T-helper 1 cell treated with Interleukin-12 subunit alpha and Interleukin-12 subunit beta and Interleukin-4 antibody, amounts not matched to agents 30 μg/mL and 1 μg/mL, for 36 hours (primary cell): ENCODE data around the gene RGL3.
"Not testable (repeated sequence)": the region's sequence is repeated elsewhere in the genome, so short reads cannot be mapped to it uniquely, and the experiment has no call there.

Source experiments
- H3K27ac Mint-ChIP-seq: one replicate; pipeline ENCODE4 v1.8.0; 2021; ENCODE audit warnings: mild to moderate bottlenecking, mixed read lengths
- H3K27me3 Mint-ChIP-seq: one replicate; pipeline ENCODE4 v1.8.0; 2021; ENCODE audit warnings: low read depth, mixed read lengths
- H3K36me3 Mint-ChIP-seq: one replicate; pipeline ENCODE4 v1.8.0; 2021; ENCODE audit warnings: low read depth, mixed read lengths
- H3K4me1 Mint-ChIP-seq: one replicate; pipeline ENCODE4 v1.8.0; 2021; ENCODE audit warnings: low read depth, mixed read lengths
- H3K4me3 Mint-ChIP-seq: one replicate; pipeline ENCODE4 v1.8.0; 2021; ENCODE audit warnings: mild to moderate bottlenecking, moderate library complexity, mixed read lengths
- H3K9me3 Mint-ChIP-seq: one replicate; pipeline ENCODE4 v1.8.0; 2021; ENCODE audit warnings: mixed read lengths

Gene RGL3

GRCh38 chr19:11390359-11390758 lies 28.8 kb downstream of the RGL3 start:
- Mint-ChIP-seq H3K4me3 (no peak overlapping the region), H3K4me1 (peaks cover 5% of the 10 kb centered on the region), H3K36me3 (no peaks in the 10 kb centered on the region), H3K27ac (no peak overlapping the region), H3K27me3 (peaks cover 14% of the 10 kb centered on the region), H3K9me3 (peaks cover 3% of the 10 kb centered on the region)

GRCh38 chr19:11387162-11388034 lies 31.7 kb downstream of the RGL3 start:
- Mint-ChIP-seq H3K4me1 (peaks cover 5% of the 10 kb centered on the region), H3K4me3 (no peak overlapping the region), H3K27ac (no peak overlapping the region), H3K36me3 (no peaks in the 10 kb centered on the region), H3K27me3 (peaks cover 18% of the 10 kb centered on the region), H3K9me3 (peaks cover 3% of the 10 kb centered on the region)

GRCh38 chr19:11384778-11385129 lies 34.4 kb downstream of the RGL3 start:
- no peak overlapping the region for H3K4me3 Mint-ChIP-seq
- no peak overlapping the region for H3K27ac Mint-ChIP-seq
- peaks cover 20% of the 10 kb centered on the region for H3K4me1 Mint-ChIP-seq
- peaks cover 3% of the 10 kb centered on the region for H3K36me3 Mint-ChIP-seq
- H3K9me3 Mint-ChIP-seq, result no peaks in the 10 kb centered on the region
- peaks cover 26% of the 10 kb centered on the region for H3K27me3 Mint-ChIP-seq

GRCh38 chr19:11383706-11384048 lies 35.4 kb downstream of the RGL3 start:
- H3K36me3 Mint-ChIP-seq, result peaks cover 4% of the 10 kb centered on the region
- H3K27ac Mint-ChIP-seq, result no peak overlapping the region
- H3K9me3 Mint-ChIP-seq, result no peaks in the 10 kb centered on the region
- H3K4me1 Mint-ChIP-seq, result peaks cover 21% of the 10 kb centered on the region
- no peak overlapping the region for H3K4me3 Mint-ChIP-seq
- H3K27me3 Mint-ChIP-seq, result peaks cover 26% of the 10 kb centered on the region

- Mint-ChIP-seq H3K4me3 (peak overlapping the region; percentile 60), H3K27me3 (peaks cover 26% of the 10 kb centered on the region), H3K36me3 (peaks cover 6% of the 10 kb centered on the region), H3K27ac (peak overlapping the region; percentile 62), H3K4me1 (peaks cover 22% of the 10 kb centered on the region), H3K9me3 (no peaks in the 10 kb centered on the region)
Measured at GRCh38 chr19:11382898-11383705, 36.0 kb downstream of the RGL3 start.

- Mint-ChIP-seq H3K27ac (peak overlapping the region; percentile 100), H3K9me3 (peaks cover 3% of the 10 kb centered on the region), H3K36me3 (peaks cover 12% of the 10 kb centered on the region), H3K4me1 (peaks cover 33% of the 10 kb centered on the region), H3K4me3 (peak overlapping the region; percentile 96), H3K27me3 (peaks cover 26% of the 10 kb centered on the region)
Measured at GRCh38 chr19:11380653-11381537, 38.2 kb downstream of the RGL3 start.

- H3K4me1 Mint-ChIP-seq, result peaks cover 37% of the 10 kb centered on the region
- peak overlapping the region; percentile 100 for H3K27ac Mint-ChIP-seq
- peaks cover 22% of the 10 kb centered on the region for H3K27me3 Mint-ChIP-seq
- H3K36me3 Mint-ChIP-seq, result peaks cover 12% of the 10 kb centered on the region
- peaks cover 3% of the 10 kb centered on the region for H3K9me3 Mint-ChIP-seq
- peak overlapping the region; percentile 96 for H3K4me3 Mint-ChIP-seq
Measured at GRCh38 chr19:11379857-11380350, 39.2 kb downstream of the RGL3 start.

GRCh38 chr19:11379269-11379845 lies 39.8 kb downstream of the RGL3 start:
- not testable (repeated sequence) for H3K4me3 Mint-ChIP-seq, H3K9me3 Mint-ChIP-seq, H3K27ac Mint-ChIP-seq
- peaks cover 17% of the 10 kb centered on the region for H3K27me3 Mint-ChIP-seq
- H3K36me3 Mint-ChIP-seq, result peaks cover 12% of the 10 kb centered on the region
- peaks cover 37% of the 10 kb centered on the region for H3K4me1 Mint-ChIP-seq

- Mint-ChIP-seq H3K4me1 (peaks cover 37% of the 10 kb centered on the region), H3K27me3 (peaks cover 15% of the 10 kb centered on the region), H3K4me3 (no peak overlapping the region), H3K36me3 (peaks cover 12% of the 10 kb centered on the region), H3K27ac (no peak overlapping the region), H3K9me3 (peaks cover 3% of the 10 kb centered on the region)
Measured at GRCh38 chr19:11378319-11379189, 40.6 kb downstream of the RGL3 start.

GRCh38 chr19:11377756-11378155 lies 41.4 kb downstream of the RGL3 start:
- Mint-ChIP-seq H3K27ac (no peak overlapping the region), H3K4me3 (no peak overlapping the region), H3K9me3 (peaks cover 3% of the 10 kb centered on the region), H3K27me3 (peaks cover 11% of the 10 kb centered on the region), H3K36me3 (peaks cover 12% of the 10 kb centered on the region), H3K4me1 (peaks cover 39% of the 10 kb centered on the region)

GRCh38 chr19:11377237-11377636 lies 41.9 kb downstream of the RGL3 start:
- Mint-ChIP-seq H3K27me3 (peaks cover 8% of the 10 kb centered on the region), H3K4me3 (peak overlapping the region; percentile 67), H3K4me1 (peaks cover 36% of the 10 kb centered on the region), H3K36me3 (peaks cover 12% of the 10 kb centered on the region), H3K9me3 (peaks cover 3% of the 10 kb centered on the region), H3K27ac (peak overlapping the region; percentile 93)

GRCh38 chr19:11375143-11375948 lies 43.8 kb downstream of the RGL3 start:
- peaks cover 12% of the 10 kb centered on the region for H3K36me3 Mint-ChIP-seq
- no peaks in the 10 kb centered on the region for H3K27me3 Mint-ChIP-seq
- peaks cover 3% of the 10 kb centered on the region for H3K9me3 Mint-ChIP-seq
- H3K4me3 Mint-ChIP-seq, result no peak overlapping the region
- H3K27ac Mint-ChIP-seq, result no peak overlapping the region
- H3K4me1 Mint-ChIP-seq, result peaks cover 27% of the 10 kb centered on the region
